Measurements from ENCODE around the gene HOXB6.

The HOXB6 gene

DNA sequence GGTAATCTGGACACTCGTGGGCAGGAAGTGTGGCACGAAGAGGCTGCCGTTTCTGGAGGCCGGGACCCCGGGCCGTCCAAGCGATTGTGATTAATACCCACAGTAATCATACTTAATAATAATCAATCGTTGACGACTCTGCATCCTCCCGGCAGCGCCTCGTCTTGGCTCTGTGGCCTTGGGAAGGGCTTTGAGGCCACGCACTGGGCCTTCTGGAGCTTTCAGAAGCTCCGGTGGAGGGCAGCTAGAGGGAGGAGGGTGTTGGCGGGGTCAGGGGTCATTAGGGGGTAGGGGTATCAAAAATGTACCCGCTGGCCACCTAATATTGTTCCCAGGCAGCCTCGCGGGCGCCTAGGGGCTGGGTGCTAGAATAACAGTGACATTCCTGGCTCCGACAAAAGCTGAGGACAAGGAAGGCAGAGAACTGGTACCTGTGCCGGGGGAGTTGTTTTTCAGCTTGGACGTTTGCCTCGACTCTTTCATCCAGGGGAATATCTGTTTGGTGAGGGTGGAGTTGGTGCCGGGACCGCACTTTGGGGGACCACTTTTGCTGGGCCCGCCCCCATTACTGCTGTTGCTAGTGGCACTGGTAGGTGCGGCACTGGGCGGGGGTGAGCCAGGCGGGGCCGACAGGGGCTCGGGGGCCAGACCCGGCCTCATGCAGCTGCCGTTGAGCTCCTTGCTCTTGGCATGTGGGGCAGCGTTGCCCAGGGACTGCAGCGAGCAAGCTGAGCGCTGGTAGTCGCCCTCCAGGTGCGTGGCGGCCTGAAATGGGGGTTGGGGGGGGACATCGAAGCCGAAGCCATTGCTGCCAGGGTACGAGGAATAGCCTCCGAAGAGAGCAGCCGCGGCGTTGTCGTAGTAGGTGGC, 53.0 kb downstream of the HOXB6 start:
- DNase-seq = no peak

- DNase-seq = no peak
These were observed 53.6 kb downstream of the HOXB6 start for GRCh38 chr17:48551214-48551555.

GRCh38 chr17:48550502-48551213, 54.1 kb downstream of the HOXB6 start:
- no peak for DNase-seq

- DNase-seq = no peak
These were observed 54.8 kb downstream of the HOXB6 start for GRCh38 chr17:48549914-48550501.

DNA sequence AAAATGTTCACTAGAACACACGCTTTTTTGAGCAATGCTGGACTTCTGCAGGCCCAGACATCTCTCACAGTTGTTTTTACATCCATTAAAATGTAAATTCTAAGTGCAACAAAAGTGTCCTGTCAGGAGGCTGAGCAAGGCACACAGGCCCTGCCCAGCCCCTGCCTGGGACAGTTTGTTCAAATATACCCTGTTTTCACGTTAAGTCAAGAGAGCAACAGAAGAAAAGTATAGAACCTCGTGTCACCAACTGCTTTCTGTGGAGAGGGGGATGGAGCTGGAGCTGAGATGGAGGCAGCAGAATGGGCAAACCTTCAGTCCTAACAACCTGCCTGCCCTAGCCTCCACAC, 55.5 kb downstream of the HOXB6 start:
- DNase-seq = no peak

DNA sequence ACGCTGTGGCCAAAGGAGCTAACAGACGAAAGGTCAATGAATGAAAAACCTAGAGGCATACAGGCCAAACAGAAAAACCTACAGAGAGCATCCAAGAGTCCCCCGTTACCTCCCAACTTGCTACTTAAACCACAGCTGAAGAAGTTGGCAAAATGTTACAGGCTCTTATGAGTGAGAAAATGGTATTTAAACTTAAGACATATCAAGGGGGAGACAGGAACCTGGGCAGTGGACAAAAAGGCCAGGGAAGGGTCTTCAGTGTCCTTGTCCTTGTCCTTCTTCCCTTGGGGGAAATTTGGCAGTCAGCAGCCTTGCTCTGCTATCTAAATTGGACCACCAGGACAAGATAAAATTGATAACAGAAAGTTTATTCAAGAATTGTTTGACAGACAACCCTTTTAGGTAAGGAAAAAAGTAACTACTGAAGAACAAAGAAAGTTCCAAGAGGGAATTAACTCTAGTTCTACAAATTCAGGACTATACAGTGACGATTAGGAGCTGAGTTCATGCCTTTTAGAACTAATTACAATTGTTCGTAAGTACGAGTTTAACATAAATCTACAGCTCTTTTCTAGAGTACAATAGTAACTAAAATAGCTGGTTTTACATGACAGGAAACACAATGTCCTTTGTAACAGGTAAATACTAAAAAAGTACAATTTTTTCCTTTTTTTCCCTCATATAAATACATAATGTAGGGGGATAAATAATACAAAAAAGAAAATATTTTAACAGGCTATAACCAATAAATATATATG, 56.1 kb downstream of the HOXB6 start:
- no peak for DNase-seq

GRCh38 chr17:48547808-48548522, 56.8 kb downstream of the HOXB6 start:
- peak in 1 of 5 experiments; percentile 62 for DNase-seq

DNA sequence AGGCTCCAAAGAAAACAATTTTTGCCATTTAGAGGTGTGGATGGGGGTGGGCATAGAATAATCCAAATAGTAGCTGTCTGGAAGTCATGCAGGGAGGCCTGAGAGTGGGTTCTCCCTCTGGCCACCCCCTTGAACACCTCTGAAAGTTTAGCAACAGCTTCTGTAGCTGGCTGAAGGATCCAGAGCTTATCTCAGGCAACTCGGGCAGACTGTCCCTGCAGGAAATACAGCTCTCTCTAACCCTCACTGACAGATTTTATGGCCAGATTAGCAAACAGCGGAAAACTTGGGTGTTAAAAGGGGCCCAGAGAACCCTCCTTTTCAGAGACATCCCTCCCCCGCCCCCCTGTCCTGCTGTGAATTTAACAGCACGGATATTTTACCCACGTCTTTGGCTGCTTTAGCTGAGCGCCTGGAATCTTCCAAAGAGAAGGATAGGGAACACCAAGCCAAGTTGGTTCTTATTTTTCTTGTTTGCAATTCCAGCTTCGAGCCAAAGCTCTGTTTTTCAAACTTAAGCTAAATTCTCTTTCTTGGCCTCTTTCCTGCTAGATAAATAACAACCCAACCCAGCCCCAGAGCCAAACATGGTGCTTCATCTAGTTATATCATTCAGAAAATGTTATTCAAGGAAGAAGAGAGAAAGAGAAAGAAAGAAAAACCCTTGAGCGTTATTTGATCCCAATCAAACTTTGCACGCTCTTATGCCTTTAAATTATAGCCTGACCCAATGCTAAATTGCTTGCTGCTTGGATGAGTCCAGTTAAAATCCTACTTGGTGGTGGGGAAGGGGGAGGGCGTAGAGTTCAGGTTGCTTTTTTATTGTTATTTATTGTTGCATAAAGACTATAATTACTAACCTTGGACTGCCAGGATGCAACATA, 57.6 kb downstream of the HOXB6 start:
- peak in 1 of 5 experiments; percentile 38 for DNase-seq

DNA sequence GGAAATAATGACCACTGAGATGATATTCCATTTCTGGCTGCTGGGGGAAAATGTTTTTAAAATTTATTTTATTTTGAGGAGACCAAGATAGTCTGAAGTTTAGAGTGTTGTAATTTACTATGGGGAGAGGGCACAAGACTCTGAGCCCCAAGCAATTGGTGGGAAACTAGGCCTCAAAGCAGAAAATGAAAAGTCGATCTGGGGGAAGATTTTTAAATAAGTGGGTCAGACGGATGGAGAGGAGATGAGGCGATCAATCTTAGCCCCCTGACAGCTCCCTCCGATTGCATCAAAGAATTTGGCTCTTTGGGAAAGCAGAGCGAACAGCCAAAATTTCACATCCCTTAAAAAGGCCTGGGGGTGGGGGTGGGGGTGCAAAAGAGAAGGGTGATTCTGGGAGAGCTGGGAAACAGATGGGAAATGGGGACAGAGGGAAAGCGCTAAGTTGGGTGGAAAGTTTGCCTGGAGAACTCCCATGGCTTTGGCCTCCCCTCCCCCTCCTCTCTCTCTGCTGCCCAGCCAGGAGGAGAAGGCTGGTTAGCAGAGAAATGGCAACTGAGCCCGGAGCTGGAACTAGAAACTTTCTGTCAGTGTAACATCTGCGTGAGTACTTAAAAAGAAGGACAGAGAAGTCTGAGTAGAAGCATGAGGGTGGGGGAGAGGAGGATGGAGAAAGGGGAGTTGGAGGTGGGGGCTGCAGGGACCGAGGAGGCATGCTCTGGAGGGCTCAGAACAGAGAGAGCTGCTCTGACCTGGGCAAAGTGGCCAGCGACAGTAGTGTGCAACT, 58.5 kb downstream of the HOXB6 start:
- no peak for DNase-seq
